Suprapubic skin (tissue), 3 donors: ENCODE data around the gene ECT2.
"Not testable (repeated sequence)": the region's sequence is repeated elsewhere in the genome, so short reads cannot be mapped to it uniquely, and the experiment has no call there.

Experiments
- CTCF ChIP-seq, 2 donors: fragments of 200-600 bp in 1 of 2; fragments of 450-650 bp in 1 of 2; sonication (generic) in 1 of 2; IDR thresholded peaks; one replicate each; pipeline ENCODE4 v1.5.1; 2016 to 2019; ENCODE audit warnings: antibody characterized with exemption in 2 of 2, mild to moderate bottlenecking in 1 of 2, moderate library complexity in 1 of 2
- POLR2A ChIP-seq, 2 donors: fragments of 450-650 bp; IDR thresholded peaks; one replicate each; pipeline ENCODE4 v1.6.1; 2017; ENCODE audit warnings: antibody characterized with exemption in 2 of 2, mild to moderate bottlenecking in 2 of 2, moderate library complexity in 2 of 2

DNA sequence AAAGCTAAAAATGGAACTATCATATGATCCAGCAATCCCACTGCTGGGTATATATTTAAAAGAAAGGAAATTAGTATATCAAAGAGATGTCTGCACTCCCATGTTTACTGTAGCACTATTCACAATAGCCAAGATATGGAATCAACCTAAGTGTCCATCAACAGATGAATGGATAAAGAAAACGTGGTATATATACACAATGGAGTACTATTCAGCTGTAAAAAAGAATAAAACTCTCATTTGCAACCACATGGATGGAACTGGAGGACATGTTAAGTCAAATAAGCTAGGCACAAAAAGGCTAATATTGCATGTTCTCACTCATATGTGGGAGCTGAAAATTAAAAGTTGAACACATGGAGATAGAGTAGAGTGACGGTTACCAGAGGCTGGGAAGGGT, 76.7 kb downstream of the ECT2 start:
- TF ChIP-seq CTCF, POLR2A (IDR thresholded peaks at IDR 0.05): not testable (repeated sequence)
